GM23248 (cell line): Measurements from ENCODE around the gene GALNT2. TPM values are rescaled to one million over a fixed set of nuclear protein-coding genes. Genes with fewer than 3 reads are reported as not detected.

Experiments used
- DNase-seq: peaks from one replicate; pipeline ENCODE4 v3.0.0-alpha.2; 2015
- H2AFZ ChIP-seq: fragments of 200-600 bp; sonication (generic); 2 replicates; pipeline ENCODE4 v1.6.1; 2016; ENCODE audit warnings: antibody characterized with exemption
- H3F3A ChIP-seq: fragments of 200-600 bp; sonication (generic); 2 replicates; pipeline ENCODE4 v1.6.1; 2016; ENCODE audit warnings: mild to moderate bottlenecking, antibody characterized with exemption, mixed run types; ENCODE audit not compliant: insufficient read depth
- H3K27ac ChIP-seq: fragments of 200-600 bp; sonication (generic); 2 replicates; pipeline ENCODE4 v1.5.1; 2016; ENCODE audit warnings: mild to moderate bottlenecking
- H3K27me3 ChIP-seq: fragments of 200-600 bp; sonication (generic); replicated peaks from 2 replicates; pipeline ENCODE4 v1.6.1; 2016; ENCODE audit warnings: mild to moderate bottlenecking; ENCODE audit not compliant: insufficient read depth
- H3K36me3 ChIP-seq: fragments of 200-600 bp; sonication (generic); 2 replicates; pipeline ENCODE4 v1.6.1; 2016; ENCODE audit warnings: low read depth, mild to moderate bottlenecking
- H3K4me1 ChIP-seq: fragments of 200-600 bp; sonication (generic); 2 replicates; pipeline ENCODE4 v1.6.1; 2016; ENCODE audit warnings: mild to moderate bottlenecking; ENCODE audit not compliant: insufficient read depth
- H3K4me2 ChIP-seq: fragments of 200-600 bp; sonication (generic); one replicate; pipeline ENCODE4 v1.6.1; 2016; ENCODE audit warnings: mild to moderate bottlenecking; ENCODE audit not compliant: unreplicated experiment
- H3K4me3 ChIP-seq: fragments of 200-600 bp; sonication (generic); 2 replicates; pipeline ENCODE4 v1.5.1; 2016; ENCODE audit warnings: mild to moderate bottlenecking
- H3K79me2 ChIP-seq: fragments of 200-600 bp; sonication (generic); 2 replicates; pipeline ENCODE4 v1.6.1; 2016; ENCODE audit warnings: mild to moderate bottlenecking; ENCODE audit not compliant: insufficient read depth
- H3K9ac ChIP-seq: fragments of 200-600 bp; sonication (generic); 2 replicates; pipeline ENCODE4 v1.6.1; 2016; ENCODE audit warnings: mild to moderate bottlenecking
- H3K9me2 ChIP-seq: fragments of 200-600 bp; sonication (generic); 2 replicates; pipeline ENCODE4 v1.6.1; 2016; ENCODE audit warnings: mixed run types, mild to moderate bottlenecking, moderate library complexity; ENCODE audit not compliant: insufficient read depth
- H3K9me3 ChIP-seq: fragments of 200-600 bp; sonication (generic); one replicate; pipeline ENCODE4 v1.6.1; 2017; ENCODE audit warnings: low read depth
- H4K20me1 ChIP-seq: fragments of 200-600 bp; sonication (generic); 2 replicates; pipeline ENCODE4 v1.6.0; 2016; ENCODE audit not compliant: insufficient read depth
- EZH2 ChIP-seq: fragments of 200-600 bp; sonication (generic); IDR thresholded peaks from 2 replicates; pipeline ENCODE4 v1.6.1; 2018; ENCODE audit warnings: antibody characterized with exemption, mild to moderate bottlenecking; ENCODE audit not compliant: insufficient read depth, poor library complexity, severe bottlenecking
- EZH2phosphoT487 ChIP-seq: fragments of 200-600 bp; sonication (generic); IDR thresholded peaks from 2 replicates; pipeline ENCODE4 v1.6.1; 2018; ENCODE audit warnings: antibody characterized with exemption, moderate library complexity, mild to moderate bottlenecking, low read depth; ENCODE audit not compliant: insufficient read depth
- WGBS, 2 experiments: methylation state at CpG; one replicate each; pipeline ENCODE4 v1.1.6; 2015 to 2017; ENCODE audit warnings: low lambda C conversion rate in 2 of 2, low coverage in 1 of 2; ENCODE audit errors: missing lambda C conversion rate in 2 of 2; 5-methylcytosine and 5-hydroxymethylcytosine counted together
- in situ Hi-C: fragments of 300-500 bp; cut with MboI; formaldehyde crosslinking; loops from 2 replicates; pipeline ENCODE4 v1.15.0; 2020
- polyA plus RNA-seq: library from polyadenylated mRNA; unstranded; fragments of >200 nt; fragmentation: Nextera tagmentation; extraction: Ambion mirVana; gene quantifications from 2 replicates; pipeline ENCODE4 v1.2.1, GENCODE V29; 2016
- total RNA-seq: library from RNA; depleted of rRNA; stranded (reverse); fragments of >200 nt; shearing (Covaris generic); gene quantifications from 2 replicates; pipeline ENCODE4 v1.2.3, GENCODE V29; 2014

GALNT2 gene
- total and polyA plus RNA-seq, 2 experiments from 2014 or later, result 111 to 124 TPM

- in situ Hi-C loops, result no loop called here
- TF ChIP-seq EZH2phosphoT487, result no peak
- TF ChIP-seq EZH2, result no peak
- Histone ChIP-seq H4K20me1 (peaks cover 7% of the 10 kb centered on the region; the same call in 1 of the 2 replicates), H3K27me3 (no peaks in the 10 kb centered on the region), H3K9me3 (no peaks in the 10 kb centered on the region), H3K4me3 (no peak overlapping the region), H3K4me2 (no peak overlapping the region), H3K9me2 (no peaks in the 10 kb centered on the region), H3K36me3 (no peaks in the 10 kb centered on the region), H3K9ac (no peak overlapping the region), H3K27ac (no peak overlapping the region), H2AFZ (no peak overlapping the region), H3K79me2 (peaks cover 100% of the 10 kb centered on the region), H3F3A (peaks cover 14% of the 10 kb centered on the region; the same call in 1 of the 2 replicates), H3K4me1 (peaks cover 19% of the 10 kb centered on the region)
- 84 to 89% methylated on average over 9 of the region's 9 CpGs for WGBS, 2 experiments
- DNase-seq, result no peak
These were observed 76.5 kb downstream of the GALNT2 start for GRCh38 chr1:230143534-230143933.

GRCh38 chr1:230144010-230144614 lies 77.1 kb downstream of the GALNT2 start:
- in situ Hi-C loops, result no loop called here
- WGBS, 2 experiments, result 83 to 85% methylated on average over 14 of the region's 14 CpGs
- TF ChIP-seq EZH2phosphoT487 (no peak), EZH2 (no peak)
- Histone ChIP-seq H3K4me1 (peaks cover 19% of the 10 kb centered on the region), H3K27me3 (no peaks in the 10 kb centered on the region), H4K20me1 (peaks cover 7% of the 10 kb centered on the region; the same call in 1 of the 2 replicates), H3K4me2 (no peak overlapping the region), H2AFZ (no peak overlapping the region), H3K4me3 (no peak overlapping the region), H3K27ac (no peak overlapping the region), H3F3A (peaks cover 14% of the 10 kb centered on the region; the same call in 1 of the 2 replicates), H3K9ac (no peak overlapping the region), H3K9me3 (no peaks in the 10 kb centered on the region), H3K36me3 (no peaks in the 10 kb centered on the region), H3K9me2 (no peaks in the 10 kb centered on the region), H3K79me2 (peaks cover 100% of the 10 kb centered on the region)
- no peak for DNase-seq

- H4K20me1 ChIP-seq, result peaks cover 7% of the 10 kb centered on the region; the same call in 1 of the 2 replicates
- no peaks in the 10 kb centered on the region for H3K36me3 ChIP-seq
- no peaks in the 10 kb centered on the region for H3K9me2 ChIP-seq
- H3K79me2 ChIP-seq, result peaks cover 100% of the 10 kb centered on the region
- H3K9ac ChIP-seq, result no peak overlapping the region
- H3K4me2 ChIP-seq, result no peak overlapping the region
- 88 to 90% methylated on average over 11 of the region's 11 CpGs for WGBS, 2 experiments
- no peaks in the 10 kb centered on the region for H3K27me3 ChIP-seq
- peaks cover 19% of the 10 kb centered on the region for H3K4me1 ChIP-seq
- peaks cover 14% of the 10 kb centered on the region; the same call in 1 of the 2 replicates for H3F3A ChIP-seq
- no peaks in the 10 kb centered on the region for H3K9me3 ChIP-seq
- H2AFZ ChIP-seq, result no peak overlapping the region
- in situ Hi-C loops, result no loop called here
- TF ChIP-seq EZH2phosphoT487 (no peak), EZH2 (no peak)
- H3K27ac ChIP-seq, result no peak overlapping the region
- H3K4me3 ChIP-seq, result no peak overlapping the region
- DNase-seq, result no peak
These were observed 77.9 kb downstream of the GALNT2 start for GRCh38 chr1:230144758-230145504.

GRCh38 chr1:230145505-230145899 lies 78.5 kb downstream of the GALNT2 start:
- Histone ChIP-seq H3F3A (peaks cover 12% of the 10 kb centered on the region; the same call in 1 of the 2 replicates), H3K79me2 (peaks cover 100% of the 10 kb centered on the region), H3K27me3 (no peaks in the 10 kb centered on the region), H3K36me3 (no peaks in the 10 kb centered on the region), H3K9me3 (no peaks in the 10 kb centered on the region), H3K27ac (no peak overlapping the region), H2AFZ (no peak overlapping the region), H3K4me2 (no peak overlapping the region), H4K20me1 (peaks cover 7% of the 10 kb centered on the region; the same call in 1 of the 2 replicates), H3K9me2 (no peaks in the 10 kb centered on the region), H3K9ac (no peak overlapping the region), H3K4me1 (peaks cover 16% of the 10 kb centered on the region), H3K4me3 (no peak overlapping the region)
- no peak for DNase-seq
- WGBS, 2 experiments, result 54% methylated on average over 8 of the region's 8 CpGs
- TF ChIP-seq EZH2, result no peak
- no peak for TF ChIP-seq EZH2phosphoT487
- in situ Hi-C loops, result no loop called here
